ENCODE data around the gene ARHGEF9.

ARHGEF9 gene

DNA sequence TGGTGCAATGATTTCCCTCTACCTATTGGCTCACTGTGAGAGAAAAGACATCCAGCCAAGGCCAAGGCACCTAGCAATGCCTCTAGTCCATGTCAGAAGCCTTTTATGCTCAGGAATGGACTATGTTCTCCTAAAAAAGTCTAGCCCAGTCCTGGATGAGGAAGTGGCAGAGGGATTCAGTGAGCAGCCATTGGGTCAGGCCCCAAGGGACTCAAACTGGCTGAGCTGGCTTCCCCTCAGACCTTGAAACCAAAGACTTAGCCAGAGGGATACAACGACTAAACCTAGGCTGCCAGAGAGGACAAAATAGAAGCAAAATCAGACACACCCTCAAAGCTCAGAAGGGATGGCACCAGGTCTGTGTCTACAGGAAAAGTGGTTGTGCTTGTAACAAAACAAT lies 49.1 kb downstream of the ARHGEF9 start:
- no peaks in the 10 kb centered on the region for H3K4me1 ChIP-seq (ENCODE audit: control insufficient read depth, insufficient read depth, low read length)
- no peaks in the 10 kb centered on the region for H3K36me3 ChIP-seq (ENCODE audit: control insufficient read depth, insufficient read depth, low read length)
- H3K4me3 ChIP-seq (ENCODE audit: insufficient read depth, low read depth, low read length) = no peak overlapping the region
- H3K9me3 ChIP-seq (ENCODE audit: control insufficient read depth, low read length) = no peaks in the 10 kb centered on the region
- H3K27ac ChIP-seq (ENCODE audit: insufficient read depth, low read depth, low read length, poor library complexity, severe bottlenecking) = no peak overlapping the region
- no peaks in the 10 kb centered on the region for H3K27me3 ChIP-seq (ENCODE audit: control insufficient read depth, insufficient read depth, low read length, poor library complexity, severe bottlenecking)
- WGBS, 2 experiments = 71 to 89% methylated on average over 1 of the region's 1 CpG

DNA sequence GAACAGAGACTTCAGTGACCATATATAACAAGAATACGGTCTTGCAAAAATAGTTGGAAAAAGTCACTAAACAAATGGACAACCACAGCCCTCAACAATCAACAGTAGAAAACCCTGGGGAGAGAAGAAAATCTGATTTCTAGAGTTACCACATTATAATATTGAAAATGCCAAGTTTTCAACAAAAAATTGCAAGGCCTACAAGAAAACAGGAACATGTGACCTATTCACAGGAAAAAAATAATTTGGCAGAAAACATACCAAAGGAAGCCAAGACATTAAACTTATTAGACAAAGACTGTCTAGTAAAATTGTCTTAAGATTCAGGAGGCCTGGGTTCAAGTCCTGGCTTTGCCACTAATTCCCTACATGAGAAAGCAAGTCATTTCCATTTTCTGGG lies 64.7 kb downstream of the ARHGEF9 start:
- WGBS, 2 experiments = 100% methylated on average over 1 of the region's 1 CpG; no CpG with 5 or more reads in 1 of the 2 experiments
- H3K27ac ChIP-seq (ENCODE audit: insufficient read depth, low read depth, low read length, poor library complexity, severe bottlenecking) = no peak overlapping the region

DNA sequence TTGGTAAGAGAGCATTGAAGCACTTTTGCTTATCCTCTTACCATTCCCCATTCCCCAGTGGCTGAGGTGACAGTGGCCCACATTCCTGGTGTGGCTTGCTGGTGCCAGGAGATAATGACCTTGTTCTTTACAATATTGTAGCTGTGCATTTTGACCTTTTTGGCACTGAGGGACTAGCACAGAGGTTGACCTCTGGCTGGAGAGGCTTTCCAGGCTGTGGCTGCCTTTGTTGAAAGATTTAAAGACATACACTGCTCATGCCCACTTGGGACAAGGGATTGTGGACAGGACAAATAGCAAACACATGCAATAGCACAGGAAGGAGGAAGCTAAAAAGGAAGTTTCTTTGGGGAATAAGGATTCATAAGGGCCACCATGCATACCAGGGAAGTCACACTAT lies 65.4 kb downstream of the ARHGEF9 start:
- Histone ChIP-seq H3K9me3 (ENCODE audit: control insufficient read depth, low read length) (no peaks in the 10 kb centered on the region), H3K4me3 (ENCODE audit: insufficient read depth, low read depth, low read length) (no peak overlapping the region), H3K4me1 (ENCODE audit: control insufficient read depth, insufficient read depth, low read length) (no peaks in the 10 kb centered on the region), H3K36me3 (ENCODE audit: control insufficient read depth, insufficient read depth, low read length) (peaks cover 7% of the 10 kb centered on the region), H3K27me3 (ENCODE audit: control insufficient read depth, insufficient read depth, low read length, poor library complexity, severe bottlenecking) (no peaks in the 10 kb centered on the region), H3K27ac (ENCODE audit: insufficient read depth, low read depth, low read length, poor library complexity, severe bottlenecking) (no peak overlapping the region)

More for the DNA sequence above, 64.7 kb downstream of the ARHGEF9 start:
- Histone ChIP-seq H3K36me3 (ENCODE audit: control insufficient read depth, insufficient read depth, low read length) (peaks cover 7% of the 10 kb centered on the region), H3K9me3 (ENCODE audit: control insufficient read depth, low read length) (no peaks in the 10 kb centered on the region), H3K27me3 (ENCODE audit: control insufficient read depth, insufficient read depth, low read length, poor library complexity, severe bottlenecking) (no peaks in the 10 kb centered on the region), H3K4me1 (ENCODE audit: control insufficient read depth, insufficient read depth, low read length) (no peaks in the 10 kb centered on the region), H3K4me3 (ENCODE audit: insufficient read depth, low read depth, low read length) (no peak overlapping the region)

DNA sequence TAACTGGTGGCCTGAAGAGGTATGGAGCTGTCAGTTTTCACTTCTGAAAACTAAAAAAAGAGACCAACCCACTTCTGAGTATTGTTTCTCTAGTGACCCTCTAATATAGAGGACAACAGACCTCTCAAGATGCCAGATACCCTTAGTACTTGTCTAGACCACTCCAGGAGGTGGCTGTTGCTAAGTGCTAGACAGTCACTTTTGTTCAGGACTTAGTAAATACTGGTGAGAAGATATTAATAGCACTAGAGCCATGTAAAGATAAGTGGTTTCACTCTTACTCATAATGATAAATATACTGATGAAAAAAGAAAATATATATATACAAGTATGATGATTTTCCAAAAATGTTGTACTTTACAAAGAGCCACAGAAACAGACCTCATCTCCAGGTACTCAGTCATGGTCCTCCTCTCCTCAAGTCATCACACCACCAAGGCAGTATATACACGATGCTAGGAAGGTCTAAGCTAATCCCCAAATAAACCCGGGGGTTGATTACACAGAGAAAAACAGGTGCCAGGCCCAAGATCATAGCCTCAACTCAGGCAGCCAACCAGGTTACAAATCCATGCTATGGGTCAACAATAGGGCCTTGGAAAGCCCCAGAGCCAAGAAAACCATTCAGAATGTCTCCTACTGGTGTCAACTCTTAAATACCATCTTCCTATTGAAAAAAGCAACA lies 66.9 kb downstream of the ARHGEF9 start:
- Histone ChIP-seq H3K9me3 (ENCODE audit: control insufficient read depth, low read length) (no peaks in the 10 kb centered on the region), H3K27ac (ENCODE audit: insufficient read depth, low read depth, low read length, poor library complexity, severe bottlenecking) (no peak overlapping the region), H3K4me1 (ENCODE audit: control insufficient read depth, insufficient read depth, low read length) (no peaks in the 10 kb centered on the region), H3K36me3 (ENCODE audit: control insufficient read depth, insufficient read depth, low read length) (peaks cover 7% of the 10 kb centered on the region), H3K4me3 (ENCODE audit: insufficient read depth, low read depth, low read length) (no peak overlapping the region), H3K27me3 (ENCODE audit: control insufficient read depth, insufficient read depth, low read length, poor library complexity, severe bottlenecking) (no peaks in the 10 kb centered on the region)
- WGBS, 2 experiments = 89 to 95% methylated on average over 2 of the region's 2 CpGs

DNA sequence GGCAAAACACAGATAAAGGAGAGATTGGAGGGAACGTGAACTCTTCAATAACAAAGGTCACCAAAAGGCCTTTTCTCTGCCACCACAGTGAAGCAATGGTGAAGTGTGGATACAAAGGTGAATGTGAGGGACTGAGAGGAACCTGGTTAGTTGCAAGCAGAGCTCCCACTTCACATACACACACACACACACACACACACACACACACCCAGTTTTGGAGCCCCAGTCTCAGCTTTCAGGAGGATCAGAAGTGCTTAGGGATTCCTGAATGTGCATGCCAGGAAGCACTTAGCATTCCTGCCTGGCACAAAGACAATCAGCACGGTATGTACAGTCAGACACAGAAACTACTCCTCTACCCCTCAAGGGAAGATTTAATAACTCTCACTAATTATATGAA lies 71.5 kb downstream of the ARHGEF9 start:
- WGBS, 2 experiments = 65% methylated on average over 2 of the region's 2 CpGs; no CpG with 5 or more reads in 1 of the 2 experiments
- Histone ChIP-seq H3K27me3 (ENCODE audit: control insufficient read depth, insufficient read depth, low read length, poor library complexity, severe bottlenecking) (no peaks in the 10 kb centered on the region), H3K36me3 (ENCODE audit: control insufficient read depth, insufficient read depth, low read length) (no peaks in the 10 kb centered on the region), H3K27ac (ENCODE audit: insufficient read depth, low read depth, low read length, poor library complexity, severe bottlenecking) (no peak overlapping the region), H3K9me3 (ENCODE audit: control insufficient read depth, low read length) (no peaks in the 10 kb centered on the region), H3K4me3 (ENCODE audit: insufficient read depth, low read depth, low read length) (no peak overlapping the region), H3K4me1 (ENCODE audit: control insufficient read depth, insufficient read depth, low read length) (no peaks in the 10 kb centered on the region)

DNA sequence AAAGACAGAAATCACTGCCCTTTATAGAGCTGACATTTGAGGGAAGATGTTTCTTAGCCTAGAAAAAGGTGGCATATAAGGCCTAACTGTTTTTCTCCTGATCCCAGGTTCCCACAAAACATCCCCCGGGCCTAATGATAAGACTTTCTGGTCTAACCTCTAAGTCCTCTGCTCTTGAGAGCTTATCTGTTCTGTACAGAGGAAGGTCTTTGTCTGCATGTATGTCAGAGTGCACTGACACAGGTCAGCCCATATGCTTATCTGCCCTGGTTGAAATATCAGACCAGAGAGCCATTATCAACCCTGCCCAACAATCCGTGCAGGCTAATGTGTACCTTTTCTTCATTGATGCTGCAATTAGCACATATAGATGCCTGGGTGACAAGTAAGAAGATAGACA lies 76.2 kb downstream of the ARHGEF9 start:
- WGBS, 2 experiments = 100% methylated on average over 1 to 2 of the region's 2 CpGs
- Histone ChIP-seq H3K36me3 (ENCODE audit: control insufficient read depth, insufficient read depth, low read length) (peaks cover 6% of the 10 kb centered on the region), H3K27me3 (ENCODE audit: control insufficient read depth, insufficient read depth, low read length, poor library complexity, severe bottlenecking) (no peaks in the 10 kb centered on the region), H3K9me3 (ENCODE audit: control insufficient read depth, low read length) (no peaks in the 10 kb centered on the region), H3K27ac (ENCODE audit: insufficient read depth, low read depth, low read length, poor library complexity, severe bottlenecking) (no peak overlapping the region), H3K4me1 (ENCODE audit: control insufficient read depth, insufficient read depth, low read length) (no peaks in the 10 kb centered on the region), H3K4me3 (ENCODE audit: insufficient read depth, low read depth, low read length) (no peak overlapping the region)

DNA sequence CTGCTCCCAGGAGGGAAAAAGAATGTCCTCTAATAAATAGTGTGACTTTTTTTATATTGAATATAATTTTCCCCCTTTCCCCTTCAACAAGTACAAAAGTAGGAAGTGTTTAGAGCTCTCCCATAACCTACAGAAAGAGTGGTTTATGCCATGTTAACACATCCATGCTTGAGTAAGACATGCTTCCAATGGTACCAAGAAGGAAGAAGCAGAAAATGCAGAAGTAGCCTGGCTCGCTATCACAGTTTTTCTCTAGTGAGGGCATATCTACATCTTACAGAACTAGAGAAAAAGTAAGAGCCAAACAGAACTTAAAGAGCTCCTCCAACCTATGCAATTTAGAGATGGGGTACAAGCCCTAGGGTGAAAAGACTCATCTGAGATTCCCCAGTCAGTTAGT lies 82.5 kb downstream of the ARHGEF9 start:
- Histone ChIP-seq H3K9me3 (ENCODE audit: control insufficient read depth, low read length) (no peaks in the 10 kb centered on the region), H3K27me3 (ENCODE audit: control insufficient read depth, insufficient read depth, low read length, poor library complexity, severe bottlenecking) (no peaks in the 10 kb centered on the region), H3K4me3 (ENCODE audit: insufficient read depth, low read depth, low read length) (no peak overlapping the region), H3K4me1 (ENCODE audit: control insufficient read depth, insufficient read depth, low read length) (no peaks in the 10 kb centered on the region), H3K27ac (ENCODE audit: insufficient read depth, low read depth, low read length, poor library complexity, severe bottlenecking) (no peak overlapping the region), H3K36me3 (ENCODE audit: control insufficient read depth, insufficient read depth, low read length) (peaks cover 34% of the 10 kb centered on the region)
- WGBS, 2 experiments = 92% methylated on average over 1 of the region's 1 CpG; no CpG with 5 or more reads in 1 of the 2 experiments

DNA sequence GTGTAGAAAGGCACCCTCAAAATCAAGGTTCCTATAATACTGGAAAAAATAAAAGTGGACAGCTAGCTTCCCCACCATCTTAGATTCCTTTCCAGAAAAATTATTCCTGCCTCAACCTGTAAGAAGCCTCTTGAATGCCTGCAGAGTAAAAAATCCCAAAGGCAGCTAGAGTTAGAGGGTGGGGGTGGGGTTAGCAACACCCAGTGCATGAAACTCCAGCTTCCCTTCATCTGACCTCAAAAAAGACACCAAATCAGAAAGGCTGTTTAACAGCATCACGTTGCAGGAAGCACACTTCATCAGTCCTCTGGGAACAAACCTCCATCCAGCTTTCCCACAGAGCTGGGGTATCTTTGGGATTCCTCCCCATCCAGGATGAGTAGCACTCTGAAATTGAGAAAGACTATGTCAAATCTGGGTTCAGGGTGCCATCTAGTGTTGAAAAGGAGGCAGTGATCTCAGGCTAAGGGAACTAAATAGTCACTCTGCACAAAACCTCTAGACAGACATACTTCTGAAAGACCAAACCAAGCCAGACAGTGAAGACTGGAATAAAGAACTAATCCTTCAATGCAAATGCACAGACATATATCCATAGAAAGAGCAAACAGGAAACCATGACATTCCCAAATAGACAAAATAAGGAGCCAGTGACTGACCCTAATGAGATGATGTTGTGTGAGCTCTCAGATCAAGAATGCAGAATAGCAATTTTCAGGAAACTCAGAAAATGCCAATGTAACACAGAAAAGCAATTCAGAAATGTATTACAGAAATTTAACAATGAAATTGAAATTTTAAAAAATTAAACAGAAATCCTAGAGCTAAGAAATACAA lies 97.9 kb downstream of the ARHGEF9 start:
- WGBS, 2 experiments = 0% methylated on average over 1 of the region's 1 CpG

DNA sequence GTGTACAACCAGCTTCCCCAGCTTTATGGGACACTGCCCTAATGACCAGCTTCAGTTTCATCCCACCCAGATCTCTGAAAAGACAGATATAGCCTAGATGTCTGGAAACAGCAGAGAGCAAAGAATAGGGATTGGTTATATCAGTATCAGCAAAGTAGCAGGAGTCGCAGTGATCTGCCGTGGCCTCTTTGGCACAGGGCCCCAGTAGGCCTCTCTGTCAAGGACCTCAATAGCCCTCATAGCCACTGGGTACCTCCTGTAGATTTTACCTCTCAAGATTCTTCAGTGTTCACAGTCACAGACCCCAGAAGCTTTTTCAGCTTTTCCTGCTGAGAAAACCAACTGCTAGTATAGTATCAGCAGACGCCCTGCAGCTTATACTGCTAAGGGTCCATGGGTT lies 104.6 kb downstream of the ARHGEF9 start:
- Histone ChIP-seq H3K9me3 (ENCODE audit: control insufficient read depth, low read length) (no peaks in the 10 kb centered on the region), H3K27me3 (ENCODE audit: control insufficient read depth, insufficient read depth, low read length, poor library complexity, severe bottlenecking) (no peaks in the 10 kb centered on the region), H3K4me1 (ENCODE audit: control insufficient read depth, insufficient read depth, low read length) (no peaks in the 10 kb centered on the region), H3K27ac (ENCODE audit: insufficient read depth, low read depth, low read length, poor library complexity, severe bottlenecking) (no peak overlapping the region), H3K36me3 (ENCODE audit: control insufficient read depth, insufficient read depth, low read length) (no peaks in the 10 kb centered on the region), H3K4me3 (ENCODE audit: insufficient read depth, low read depth, low read length) (no peak overlapping the region)
- WGBS, 2 experiments = 94 to 96% methylated on average over 2 to 3 of the region's 3 CpGs

More for the DNA sequence above, 97.9 kb downstream of the ARHGEF9 start:
- Histone ChIP-seq H3K27ac (ENCODE audit: insufficient read depth, low read depth, low read length, poor library complexity, severe bottlenecking) (no peak overlapping the region), H3K36me3 (ENCODE audit: control insufficient read depth, insufficient read depth, low read length) (no peaks in the 10 kb centered on the region), H3K4me1 (ENCODE audit: control insufficient read depth, insufficient read depth, low read length) (no peaks in the 10 kb centered on the region), H3K9me3 (ENCODE audit: control insufficient read depth, low read length) (no peaks in the 10 kb centered on the region), H3K27me3 (ENCODE audit: control insufficient read depth, insufficient read depth, low read length, poor library complexity, severe bottlenecking) (no peaks in the 10 kb centered on the region), H3K4me3 (ENCODE audit: insufficient read depth, low read depth, low read length) (no peak overlapping the region)

DNA sequence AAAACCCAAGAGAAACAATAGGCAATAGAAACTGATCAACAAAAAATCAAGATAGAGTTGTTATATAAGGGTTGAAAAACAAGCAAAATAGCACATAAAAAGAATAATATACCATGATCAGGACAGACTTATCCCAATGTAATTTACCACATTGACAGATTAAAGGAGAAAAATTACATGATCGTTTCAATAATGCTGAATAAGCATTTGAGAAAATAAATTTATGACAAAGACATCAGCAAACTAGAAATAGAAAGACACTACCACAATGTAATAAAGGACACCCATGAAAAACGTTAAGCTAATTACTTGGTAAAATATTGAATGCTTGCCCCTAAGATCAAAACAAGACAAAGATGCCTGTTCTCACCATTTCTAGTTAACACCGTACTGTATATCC lies 105.6 kb downstream of the ARHGEF9 start:
- Histone ChIP-seq H3K4me3 (ENCODE audit: insufficient read depth, low read depth, low read length) (no peak overlapping the region), H3K9me3 (ENCODE audit: control insufficient read depth, low read length) (no peaks in the 10 kb centered on the region), H3K27me3 (ENCODE audit: control insufficient read depth, insufficient read depth, low read length, poor library complexity, severe bottlenecking) (no peaks in the 10 kb centered on the region), H3K27ac (ENCODE audit: insufficient read depth, low read depth, low read length, poor library complexity, severe bottlenecking) (no peak overlapping the region), H3K4me1 (ENCODE audit: control insufficient read depth, insufficient read depth, low read length) (no peaks in the 10 kb centered on the region), H3K36me3 (ENCODE audit: control insufficient read depth, insufficient read depth, low read length) (peaks cover 5% of the 10 kb centered on the region)
- 100% methylated on average over 1 of the region's 3 CpGs; no CpG with 5 or more reads in 1 of the 2 experiments for WGBS, 2 experiments

All from ectodermal cell (in vitro differentiated cells).